ENCODE data around the gene PSTPIP1.

DNA sequence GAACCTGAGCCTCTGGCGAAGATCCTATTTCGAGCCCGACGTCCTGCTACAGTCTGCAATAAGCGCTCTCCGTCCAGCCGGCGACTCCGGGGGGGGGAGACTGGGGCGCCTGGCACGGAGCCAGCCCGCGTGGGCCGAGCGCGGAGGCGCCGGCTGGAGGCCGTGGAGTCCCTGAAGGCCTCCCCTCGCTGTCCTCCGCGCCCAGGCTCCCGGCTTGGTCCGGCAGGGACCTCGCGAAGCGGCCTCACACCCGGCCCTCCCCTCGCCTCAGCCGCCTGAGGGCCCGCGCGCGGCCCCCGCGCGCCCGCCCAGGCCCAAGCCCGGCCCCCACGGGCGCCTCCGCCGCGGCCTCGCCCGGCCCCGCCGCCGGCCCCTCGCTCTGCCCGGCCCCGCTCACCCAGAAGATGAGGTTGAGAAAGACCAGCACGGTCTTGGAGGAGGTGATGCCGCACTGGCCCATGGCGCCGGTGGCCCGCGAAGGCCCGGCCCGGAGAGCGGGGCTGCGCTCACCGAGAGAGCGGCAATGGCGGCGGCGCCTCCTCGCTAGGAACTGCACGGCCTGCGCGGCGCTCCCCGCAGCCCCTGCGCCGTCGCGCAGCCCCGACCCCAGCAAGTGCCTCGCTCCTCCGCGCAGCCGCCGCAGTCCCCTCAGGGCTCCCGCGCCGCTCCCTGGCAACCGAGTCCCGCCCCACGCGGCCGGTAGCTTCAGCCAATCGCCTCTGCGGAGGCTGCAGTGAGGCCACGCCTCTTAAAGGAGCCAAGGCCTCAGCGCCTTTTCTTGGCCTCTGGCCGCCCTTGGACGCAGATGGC, 75.8 kb downstream of the PSTPIP1 start, which contains the start of gene TSPAN3:
- TF ChIP-seq, protein P1, sequence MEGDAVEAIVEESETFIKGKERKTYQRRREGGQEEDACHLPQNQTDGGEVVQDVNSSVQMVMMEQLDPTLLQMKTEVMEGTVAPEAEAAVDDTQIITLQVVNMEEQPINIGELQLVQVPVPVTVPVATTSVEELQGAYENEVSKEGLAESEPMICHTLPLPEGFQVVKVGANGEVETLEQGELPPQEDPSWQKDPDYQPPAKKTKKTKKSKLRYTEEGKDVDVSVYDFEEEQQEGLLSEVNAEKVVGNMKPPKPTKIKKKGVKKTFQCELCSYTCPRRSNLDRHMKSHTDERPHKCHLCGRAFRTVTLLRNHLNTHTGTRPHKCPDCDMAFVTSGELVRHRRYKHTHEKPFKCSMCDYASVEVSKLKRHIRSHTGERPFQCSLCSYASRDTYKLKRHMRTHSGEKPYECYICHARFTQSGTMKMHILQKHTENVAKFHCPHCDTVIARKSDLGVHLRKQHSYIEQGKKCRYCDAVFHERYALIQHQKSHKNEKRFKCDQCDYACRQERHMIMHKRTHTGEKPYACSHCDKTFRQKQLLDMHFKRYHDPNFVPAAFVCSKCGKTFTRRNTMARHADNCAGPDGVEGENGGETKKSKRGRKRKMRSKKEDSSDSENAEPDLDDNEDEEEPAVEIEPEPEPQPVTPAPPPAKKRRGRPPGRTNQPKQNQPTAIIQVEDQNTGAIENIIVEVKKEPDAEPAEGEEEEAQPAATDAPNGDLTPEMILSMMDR (IDR thresholded peaks at IDR 0.05), result no peak
- TF ChIP-seq POLR2A (IDR thresholded peaks at IDR 0.05), result peak in 1 of 2 donors; percentile 12
- no peak for TF ChIP-seq EP300 (IDR thresholded peaks at IDR 0.05)

Data from sigmoid colon (tissue), 4 donors.